Smooth muscle cell (in vitro differentiated cells): ENCODE data around the gene PACSIN2. TPM values are rescaled to one million over a fixed set of nuclear protein-coding genes. Genes with fewer than 3 reads are reported as not detected.

Experiments used
- DNase-seq: peaks from one replicate; lab custom pipeline; 2025; ENCODE audit not compliant: unreplicated experiment; lab: John Stamatoyannopoulos, UW
- H2AFZ ChIP-seq: fragments of 200-600 bp; sonication (generic); 2 replicates; pipeline ENCODE4 v1.6.0; 2016; ENCODE audit warnings: antibody characterized with exemption, low read depth, mild to moderate bottlenecking
- H3F3A ChIP-seq: fragments of 200-600 bp; sonication (generic); 2 replicates; pipeline ENCODE4 v1.6.0; 2017; ENCODE audit warnings: antibody characterized with exemption, low read depth
- H3K27ac ChIP-seq: fragments of 200-600 bp; sonication (generic); 2 replicates; pipeline ENCODE4 v1.5.1; 2016; ENCODE audit warnings: low read depth, mild to moderate bottlenecking
- H3K27me3 ChIP-seq: fragments of 200-600 bp; sonication (generic); 2 replicates; pipeline ENCODE4 v1.6.1; 2016; ENCODE audit warnings: low read depth, mild to moderate bottlenecking
- H3K36me3 ChIP-seq: fragments of 200-600 bp; sonication (generic); 2 replicates; pipeline ENCODE4 v1.5.1; 2016; ENCODE audit warnings: low read depth
- H3K4me1 ChIP-seq: fragments of 200-600 bp; sonication (generic); 2 replicates; pipeline ENCODE4 v1.5.1; 2016; ENCODE audit warnings: low read depth
- H3K4me2 ChIP-seq: fragments of 200-600 bp; sonication (generic); 2 replicates; pipeline ENCODE4 v1.6.0; 2016; ENCODE audit warnings: mild to moderate bottlenecking
- H3K4me3 ChIP-seq: fragments of 200-600 bp; sonication (generic); 2 replicates; pipeline ENCODE4 v1.5.1; 2016; ENCODE audit warnings: mild to moderate bottlenecking
- H3K79me2 ChIP-seq: fragments of 200-600 bp; sonication (generic); 2 replicates; pipeline ENCODE4 v1.6.0; 2016; ENCODE audit warnings: low read depth, mild to moderate bottlenecking
- H3K9ac ChIP-seq: fragments of 200-600 bp; sonication (generic); 2 replicates; pipeline ENCODE4 v1.6.0; 2016; ENCODE audit warnings: low read depth
- H3K9me3 ChIP-seq: fragments of 200-600 bp; sonication (generic); replicated peaks from 2 replicates; pipeline ENCODE4 v1.5.1; 2016; ENCODE audit warnings: low read depth
- H4K20me1 ChIP-seq: fragments of 200-600 bp; sonication (generic); 2 replicates; pipeline ENCODE4 v1.6.0; 2016; ENCODE audit warnings: low read depth
- WGBS: methylation state at CpG from one replicate; pipeline ENCODE4 v1.1.7; 2016; ENCODE audit warnings: low lambda C conversion rate; 5-methylcytosine and 5-hydroxymethylcytosine counted together
- polyA plus RNA-seq: library from polyadenylated mRNA; unstranded; fragments of >200 nt; fragmentation: Nextera tagmentation; extraction: Ambion mirVana; gene quantifications from 2 replicates; pipeline ENCODE4 v1.2.1, GENCODE V29; 2016
- total RNA-seq: library from RNA; depleted of rRNA; stranded (reverse); fragments of >200 nt; gene quantifications from 2 replicates; pipeline ENCODE4 v1.2.3, GENCODE V29; 2014
- TF ChIP-seq, protein P1 (sequence below): fragments of 200-600 bp; sonication (generic); IDR thresholded peaks from 2 replicates; pipeline ENCODE4 v1.5.1; 2017; ENCODE audit warnings: borderline replicate concordance, mild to moderate bottlenecking, antibody characterized with exemption; ENCODE audit not compliant: insufficient read depth, poor library complexity, severe bottlenecking

The PACSIN2 gene
- total and polyA plus RNA-seq, 2 experiments from 2014 or later, result 34.7 to 41.1 TPM

DNA sequence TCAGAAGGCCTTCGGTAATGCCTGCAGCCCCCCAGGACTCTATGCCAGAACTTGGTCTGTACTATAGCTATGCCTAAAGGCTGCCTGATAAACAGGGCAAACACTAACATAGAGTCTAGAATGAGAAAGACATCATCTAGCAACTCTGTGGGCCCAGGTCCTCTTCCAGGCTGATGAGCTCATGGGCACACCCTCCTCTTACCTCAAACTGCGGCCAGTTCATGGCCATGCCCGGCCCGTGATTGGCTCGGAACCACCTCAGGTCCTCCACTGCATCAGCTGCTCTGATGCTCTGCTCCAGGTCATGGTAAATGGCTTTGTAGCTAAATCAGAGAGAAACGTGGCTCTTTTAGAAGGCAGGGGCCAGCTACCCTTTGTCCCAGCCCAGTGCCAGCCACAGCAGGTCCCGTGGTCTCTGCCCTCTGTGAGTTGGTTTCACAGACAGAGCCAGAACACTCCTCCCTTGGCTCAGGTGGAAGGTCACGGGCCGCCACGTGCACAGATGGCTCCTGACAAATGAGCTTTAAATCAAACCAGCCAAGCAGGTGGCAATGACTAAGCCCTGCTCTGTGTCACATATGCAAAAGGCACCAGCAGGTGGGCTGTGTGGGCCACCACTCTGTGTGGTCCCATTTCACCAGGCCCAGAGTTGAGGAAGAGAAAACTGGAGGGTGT is 132.8 kb downstream of the PACSIN2 start:
- WGBS, result 89% methylated on average over 10 of the region's 10 CpGs
- H3K27me3 ChIP-seq, result no peaks in the 10 kb centered on the region
- no peaks in the 10 kb centered on the region for H3K79me2 ChIP-seq
- no peak overlapping the region for H3K4me2 ChIP-seq
- no peaks in the 10 kb centered on the region for H3K9me3 ChIP-seq
- no peak overlapping the region for H3K9ac ChIP-seq
- H2AFZ ChIP-seq, result no peak overlapping the region
- H3K4me3 ChIP-seq, result no peak overlapping the region
- no peak overlapping the region for H3K27ac ChIP-seq
- DNase-seq, result no peak
- TF ChIP-seq, protein P1, sequence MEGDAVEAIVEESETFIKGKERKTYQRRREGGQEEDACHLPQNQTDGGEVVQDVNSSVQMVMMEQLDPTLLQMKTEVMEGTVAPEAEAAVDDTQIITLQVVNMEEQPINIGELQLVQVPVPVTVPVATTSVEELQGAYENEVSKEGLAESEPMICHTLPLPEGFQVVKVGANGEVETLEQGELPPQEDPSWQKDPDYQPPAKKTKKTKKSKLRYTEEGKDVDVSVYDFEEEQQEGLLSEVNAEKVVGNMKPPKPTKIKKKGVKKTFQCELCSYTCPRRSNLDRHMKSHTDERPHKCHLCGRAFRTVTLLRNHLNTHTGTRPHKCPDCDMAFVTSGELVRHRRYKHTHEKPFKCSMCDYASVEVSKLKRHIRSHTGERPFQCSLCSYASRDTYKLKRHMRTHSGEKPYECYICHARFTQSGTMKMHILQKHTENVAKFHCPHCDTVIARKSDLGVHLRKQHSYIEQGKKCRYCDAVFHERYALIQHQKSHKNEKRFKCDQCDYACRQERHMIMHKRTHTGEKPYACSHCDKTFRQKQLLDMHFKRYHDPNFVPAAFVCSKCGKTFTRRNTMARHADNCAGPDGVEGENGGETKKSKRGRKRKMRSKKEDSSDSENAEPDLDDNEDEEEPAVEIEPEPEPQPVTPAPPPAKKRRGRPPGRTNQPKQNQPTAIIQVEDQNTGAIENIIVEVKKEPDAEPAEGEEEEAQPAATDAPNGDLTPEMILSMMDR, result no peak
- peaks cover 9% of the 10 kb centered on the region for H4K20me1 ChIP-seq
- H3K4me1 ChIP-seq, result no peaks in the 10 kb centered on the region
- no peaks in the 10 kb centered on the region for H3F3A ChIP-seq
- H3K36me3 ChIP-seq, result no peaks in the 10 kb centered on the region

DNA sequence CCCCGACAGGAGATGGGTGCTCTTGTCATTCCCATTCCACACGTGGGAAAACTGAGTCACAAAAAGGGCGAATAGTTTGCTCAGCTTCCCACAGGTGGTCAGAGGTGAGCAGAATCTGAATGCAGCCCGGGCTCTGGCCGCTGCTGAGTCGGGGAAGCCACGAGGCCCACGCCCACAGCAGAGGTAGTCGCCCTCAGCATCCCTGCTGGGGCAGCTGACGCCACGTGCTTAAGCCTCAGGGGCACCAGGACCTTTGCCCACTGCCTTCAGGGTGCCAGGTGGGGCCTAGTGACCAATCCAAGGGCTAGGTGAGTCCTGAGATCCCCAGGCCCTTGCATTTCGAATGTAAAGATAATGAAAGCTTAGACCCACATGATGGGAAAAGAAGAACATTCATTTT is 133.7 kb downstream of the PACSIN2 start:
- 97% methylated on average over 12 of the region's 12 CpGs for WGBS
- H3K9ac ChIP-seq, result no peak overlapping the region
- no peaks in the 10 kb centered on the region for H3K79me2 ChIP-seq
- DNase-seq, result no peak
- no peak overlapping the region for H3K4me3 ChIP-seq
- no peaks in the 10 kb centered on the region for H3K27me3 ChIP-seq
- peaks cover 9% of the 10 kb centered on the region for H4K20me1 ChIP-seq
- no peak overlapping the region for H3K27ac ChIP-seq
- no peak overlapping the region for H2AFZ ChIP-seq
- H3K4me1 ChIP-seq, result no peaks in the 10 kb centered on the region
- TF ChIP-seq, protein P1, result no peak
- no peak overlapping the region for H3K4me2 ChIP-seq
- H3F3A ChIP-seq, result no peaks in the 10 kb centered on the region
- no peaks in the 10 kb centered on the region for H3K36me3 ChIP-seq
- no peaks in the 10 kb centered on the region for H3K9me3 ChIP-seq

DNA sequence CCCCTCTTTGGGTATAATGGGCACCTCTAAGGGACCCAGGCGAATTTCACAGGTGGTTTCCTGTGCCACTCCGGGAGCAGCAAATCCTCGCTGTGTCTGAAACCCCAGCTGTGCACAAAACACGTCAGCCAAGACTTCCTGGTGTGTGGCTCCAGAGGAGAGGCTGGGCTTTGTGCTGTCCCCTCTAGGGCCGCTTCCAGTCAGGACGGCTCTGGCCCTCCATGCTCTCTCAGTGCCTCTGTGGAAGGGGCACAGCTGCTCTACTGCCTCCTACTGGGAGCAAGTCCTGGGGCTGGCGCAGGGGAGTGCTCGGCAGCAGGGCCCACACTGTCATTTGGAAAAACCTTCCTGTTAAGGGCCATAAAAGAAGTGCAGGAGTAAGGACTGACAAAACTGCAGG is 134.1 kb downstream of the PACSIN2 start:
- Histone ChIP-seq H3K4me1 (no peaks in the 10 kb centered on the region), H3K4me3 (no peak overlapping the region), H2AFZ (no peak overlapping the region), H3K27ac (no peak overlapping the region), H3K79me2 (no peaks in the 10 kb centered on the region), H4K20me1 (peaks cover 9% of the 10 kb centered on the region), H3K36me3 (no peaks in the 10 kb centered on the region), H3K4me2 (no peak overlapping the region), H3F3A (no peaks in the 10 kb centered on the region), H3K9ac (no peak overlapping the region), H3K27me3 (no peaks in the 10 kb centered on the region), H3K9me3 (no peaks in the 10 kb centered on the region)
- WGBS, result 97% methylated on average over 8 of the region's 8 CpGs
- DNase-seq, result no peak
- TF ChIP-seq, protein P1, result peak; percentile 6
